ENCODE measurements around the gene GNAL. TPM values are rescaled to one million over a fixed set of nuclear protein-coding genes. Genes with fewer than 3 reads are reported as not detected.
"Not testable (repeated sequence)": the region's sequence is repeated elsewhere in the genome, so short reads cannot be mapped to it uniquely, and the experiment has no call there.

GNAL gene
- total RNA-seq, 1 experiment from 2014 or later = 24.5 TPM

GRCh38 chr18:11840493-11840892 is 151.4 kb downstream of the GNAL start:
- Histone ChIP-seq H3K4me3 (ENCODE audit: insufficient read depth, low read depth, low read length) (no peak overlapping the region), H3K36me3 (replicated peaks; ENCODE audit: control insufficient read depth, insufficient read depth, low read length) (no peaks in the 10 kb centered on the region), H3K27me3 (ENCODE audit: control insufficient read depth, insufficient read depth, low read length) (no peaks in the 10 kb centered on the region)
- DNase-seq = no peak

DNA sequence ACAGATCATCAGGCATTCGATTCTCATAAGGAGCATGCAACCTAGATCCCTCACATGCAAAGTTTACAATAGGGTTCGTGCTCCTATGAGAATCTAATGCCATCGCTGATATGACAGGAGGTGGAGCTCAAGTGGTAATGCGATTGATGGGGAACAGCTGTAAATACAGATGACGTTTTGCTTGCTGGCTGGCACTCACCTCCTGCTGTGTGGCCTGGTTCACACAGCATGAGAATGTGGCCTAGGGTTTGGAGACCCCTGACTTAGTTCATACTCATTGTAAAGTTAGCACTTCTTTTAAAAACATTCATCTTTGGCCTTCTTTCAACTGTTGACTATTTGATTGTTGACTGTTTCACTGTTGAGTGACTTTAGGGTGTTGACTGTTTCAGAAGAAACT is 153.5 kb downstream of the GNAL start:
- Histone ChIP-seq H3K4me3 (ENCODE audit: insufficient read depth, low read depth, low read length) (no peak overlapping the region), H3K36me3 (replicated peaks; ENCODE audit: control insufficient read depth, insufficient read depth, low read length) (no peaks in the 10 kb centered on the region), H3K27me3 (ENCODE audit: control insufficient read depth, insufficient read depth, low read length) (no peaks in the 10 kb centered on the region)
- no peak for DNase-seq

GRCh38 chr18:11844436-11844835 is 155.4 kb downstream of the GNAL start:
- no peaks in the 10 kb centered on the region for H3K27me3 ChIP-seq (ENCODE audit: control insufficient read depth, insufficient read depth, low read length)

DNA sequence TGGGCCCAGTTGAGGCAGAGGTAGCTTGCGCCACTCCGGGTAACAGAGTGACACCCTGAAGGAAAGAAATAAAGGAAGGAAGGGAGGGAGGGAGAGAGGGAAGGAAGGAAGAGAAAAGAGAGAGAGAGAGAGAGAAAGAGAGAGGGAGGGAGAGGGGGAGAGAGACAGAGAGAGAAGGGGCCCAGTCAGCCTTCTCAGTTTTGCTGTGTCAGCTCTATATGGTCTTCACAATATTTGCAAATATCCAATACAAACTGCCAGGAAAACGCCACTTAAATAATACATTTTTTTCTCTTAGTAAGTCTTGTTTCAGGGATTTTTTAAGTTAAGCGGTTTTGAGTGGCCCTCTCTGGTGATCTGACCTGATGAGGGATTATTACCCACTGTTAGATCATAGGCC is 156.6 kb downstream of the GNAL start:
- no peak for DNase-seq
- Histone ChIP-seq H3K4me3 (ENCODE audit: insufficient read depth, low read depth, low read length) (no peak overlapping the region), H3K27me3 (ENCODE audit: control insufficient read depth, insufficient read depth, low read length) (no peaks in the 10 kb centered on the region), H3K36me3 (replicated peaks; ENCODE audit: control insufficient read depth, insufficient read depth, low read length) (no peaks in the 10 kb centered on the region)

More at GRCh38 chr18:11844436-11844835, 155.4 kb downstream of the GNAL start:
- H3K4me3 ChIP-seq (ENCODE audit: insufficient read depth, low read depth, low read length) = no peak overlapping the region
- H3K36me3 ChIP-seq (replicated peaks; ENCODE audit: control insufficient read depth, insufficient read depth, low read length) = no peaks in the 10 kb centered on the region
- DNase-seq = no peak

GRCh38 chr18:11847811-11848210 is 158.7 kb downstream of the GNAL start:
- Histone ChIP-seq H3K4me3 (ENCODE audit: insufficient read depth, low read depth, low read length) (no peak overlapping the region), H3K27me3 (ENCODE audit: control insufficient read depth, insufficient read depth, low read length) (no peaks in the 10 kb centered on the region), H3K36me3 (replicated peaks; ENCODE audit: control insufficient read depth, insufficient read depth, low read length) (no peaks in the 10 kb centered on the region)
- no peak for DNase-seq

DNA sequence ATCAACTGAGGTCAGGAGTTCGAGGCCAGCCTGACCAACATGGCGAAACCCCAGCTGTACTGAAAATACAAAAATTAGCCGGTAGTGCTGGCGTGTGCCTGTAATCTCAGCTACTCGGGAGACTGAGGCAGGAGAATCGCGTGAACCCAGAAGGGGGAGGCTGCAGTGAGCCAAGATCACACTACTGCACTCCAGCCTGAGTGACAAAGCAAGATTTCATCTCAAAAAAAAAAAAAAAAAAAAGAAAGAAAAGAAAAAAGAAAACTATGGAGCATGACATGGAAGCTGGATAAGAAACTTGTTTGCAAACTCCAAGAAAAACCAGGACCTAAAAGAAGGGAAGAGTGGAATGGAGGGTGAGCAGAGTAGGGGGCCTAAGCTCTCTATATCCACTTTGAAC is 160.2 kb downstream of the GNAL start:
- H3K4me3 ChIP-seq (ENCODE audit: insufficient read depth, low read depth, low read length) = no peak overlapping the region
- DNase-seq = no peak

DNA sequence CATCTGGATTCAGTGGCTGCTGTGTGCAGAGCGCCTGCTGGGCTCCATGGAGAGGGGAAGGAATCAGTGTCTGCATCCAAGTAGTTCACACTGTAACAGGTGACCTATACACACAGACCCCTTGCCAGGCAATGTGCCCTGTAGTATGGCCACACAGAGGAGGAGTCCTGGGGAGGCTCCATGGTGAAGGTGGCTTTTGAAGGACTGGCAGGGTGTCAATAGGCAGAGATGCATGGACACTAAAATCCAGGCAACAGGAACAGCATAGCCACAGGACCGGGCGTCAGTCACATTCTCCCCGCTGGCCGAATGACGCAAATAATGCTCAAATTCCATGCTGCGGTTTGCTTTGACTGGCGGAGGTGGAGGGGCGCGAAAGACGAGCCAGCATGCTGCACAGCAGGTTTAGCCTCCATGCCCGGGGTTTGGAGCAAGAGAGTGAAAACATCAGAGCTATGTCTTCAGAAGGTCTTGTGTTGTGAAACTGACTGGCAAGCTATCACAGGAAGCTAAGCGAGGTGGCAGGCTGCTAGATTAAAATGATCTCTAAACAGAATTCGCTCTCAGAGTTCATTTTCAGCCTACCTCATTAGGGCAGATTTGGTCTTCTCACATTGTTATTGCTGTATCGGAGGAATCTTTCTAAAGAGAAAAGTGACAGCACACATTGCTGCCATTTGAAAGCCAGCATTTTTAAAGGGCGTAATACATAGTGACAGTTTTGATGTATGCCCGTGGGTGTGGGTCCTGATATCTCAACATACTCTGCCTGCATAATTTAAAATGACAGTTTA is 161.0 kb downstream of the GNAL start:
- Histone ChIP-seq H3K36me3 (replicated peaks; ENCODE audit: control insufficient read depth, insufficient read depth, low read length) (no peaks in the 10 kb centered on the region), H3K27me3 (ENCODE audit: control insufficient read depth, insufficient read depth, low read length) (no peaks in the 10 kb centered on the region), H3K4me3 (ENCODE audit: insufficient read depth, low read depth, low read length) (no peak overlapping the region)
- DNase-seq = no peak

More for the DNA sequence above, 160.2 kb downstream of the GNAL start:
- Histone ChIP-seq H3K36me3 (replicated peaks; ENCODE audit: control insufficient read depth, insufficient read depth, low read length) (no peaks in the 10 kb centered on the region), H3K27me3 (ENCODE audit: control insufficient read depth, insufficient read depth, low read length) (no peaks in the 10 kb centered on the region)

DNA sequence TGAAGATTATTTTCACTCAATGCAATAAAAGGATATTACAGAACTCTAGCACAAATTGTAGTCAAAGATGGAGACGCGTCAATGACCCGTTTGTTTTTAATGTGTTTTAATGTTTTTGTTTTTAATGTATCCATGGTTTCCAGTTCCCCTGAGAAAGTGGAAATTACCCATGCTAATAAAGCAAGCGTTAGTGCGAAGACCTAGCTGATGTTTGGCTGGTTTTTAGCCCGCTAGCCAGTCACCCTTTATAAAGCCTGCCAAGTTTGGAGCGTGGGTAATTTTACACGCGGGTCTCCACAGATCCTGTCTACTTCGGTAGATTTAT is 161.7 kb downstream of the GNAL start:
- H3K4me3 ChIP-seq (ENCODE audit: insufficient read depth, low read depth, low read length) = peak overlapping the region; percentile 91
- DNase-seq = no peak
- no peaks in the 10 kb centered on the region for H3K27me3 ChIP-seq (ENCODE audit: control insufficient read depth, insufficient read depth, low read length)
- H3K36me3 ChIP-seq (replicated peaks; ENCODE audit: control insufficient read depth, insufficient read depth, low read length) = no peaks in the 10 kb centered on the region

DNA sequence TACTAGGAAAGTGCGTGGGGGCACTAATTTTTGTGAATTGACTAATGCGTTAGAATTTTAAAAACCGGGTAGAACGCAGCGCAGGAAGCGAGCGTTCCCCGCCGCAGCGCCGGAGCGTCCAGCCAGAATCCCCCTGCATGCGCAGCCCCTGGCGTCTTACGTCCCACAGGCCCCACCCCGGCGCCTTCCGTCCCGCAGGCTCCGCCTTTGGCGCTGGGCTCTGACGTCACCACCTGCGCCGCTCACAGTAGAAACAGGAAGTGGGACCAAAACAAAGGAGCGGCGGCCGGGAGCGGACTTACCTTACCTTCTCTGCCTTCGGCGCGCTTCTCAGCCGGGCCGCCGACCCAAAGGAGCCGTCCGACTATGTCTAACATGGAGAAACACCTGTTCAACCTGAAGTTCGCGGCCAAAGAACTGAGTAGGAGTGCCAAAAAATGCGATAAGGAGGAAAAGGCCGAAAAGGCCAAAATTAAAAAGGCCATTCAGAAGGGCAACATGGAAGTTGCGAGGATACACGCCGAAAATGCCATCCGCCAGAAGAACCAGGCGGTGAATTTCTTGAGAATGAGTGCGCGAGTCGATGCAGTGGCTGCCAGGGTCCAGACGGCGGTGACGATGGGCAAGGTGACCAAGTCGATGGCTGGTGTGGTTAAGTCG is 162.2 kb downstream of the GNAL start, which contains the start of gene CHMP1B:
Gene CHMP1B, plus strand, starts transcription at position 268 of the 660 bp plus-strand sequence. Its CDS starts 99 bp downstream, at position 367.
- Histone ChIP-seq H3K36me3 (replicated peaks; ENCODE audit: control insufficient read depth, insufficient read depth, low read length) (no peaks in the 10 kb centered on the region), H3K4me3 (ENCODE audit: insufficient read depth, low read depth, low read length) (peak within 1 kb of the TSS; percentile 91), H3K27me3 (ENCODE audit: control insufficient read depth, insufficient read depth, low read length) (no peaks in the 10 kb centered on the region)
- DNase-seq = peak; percentile 96

DNA sequence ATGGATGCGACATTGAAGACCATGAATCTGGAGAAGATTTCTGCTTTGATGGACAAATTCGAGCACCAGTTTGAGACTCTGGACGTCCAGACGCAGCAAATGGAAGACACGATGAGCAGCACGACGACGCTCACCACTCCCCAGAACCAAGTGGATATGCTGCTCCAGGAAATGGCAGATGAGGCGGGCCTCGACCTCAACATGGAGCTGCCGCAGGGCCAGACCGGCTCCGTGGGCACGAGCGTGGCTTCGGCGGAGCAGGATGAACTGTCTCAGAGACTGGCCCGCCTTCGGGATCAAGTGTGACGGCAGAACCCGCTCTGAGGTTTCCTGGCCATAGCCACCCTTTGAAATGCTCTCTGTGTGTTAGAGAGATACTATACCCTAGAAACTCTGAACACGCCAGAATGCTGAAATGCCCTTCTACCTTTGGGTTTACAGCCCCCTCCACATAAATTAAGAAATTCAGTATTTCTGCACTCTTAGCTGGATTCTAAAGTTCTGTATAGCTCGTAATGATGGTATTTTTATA is 162.8 kb downstream of the GNAL start:
- DNase-seq = no peak
- no peaks in the 10 kb centered on the region for H3K36me3 ChIP-seq (replicated peaks; ENCODE audit: control insufficient read depth, insufficient read depth, low read length)
- H3K4me3 ChIP-seq (ENCODE audit: insufficient read depth, low read depth, low read length) = peak overlapping the region; percentile 91
- no peaks in the 10 kb centered on the region for H3K27me3 ChIP-seq (ENCODE audit: control insufficient read depth, insufficient read depth, low read length)

DNA sequence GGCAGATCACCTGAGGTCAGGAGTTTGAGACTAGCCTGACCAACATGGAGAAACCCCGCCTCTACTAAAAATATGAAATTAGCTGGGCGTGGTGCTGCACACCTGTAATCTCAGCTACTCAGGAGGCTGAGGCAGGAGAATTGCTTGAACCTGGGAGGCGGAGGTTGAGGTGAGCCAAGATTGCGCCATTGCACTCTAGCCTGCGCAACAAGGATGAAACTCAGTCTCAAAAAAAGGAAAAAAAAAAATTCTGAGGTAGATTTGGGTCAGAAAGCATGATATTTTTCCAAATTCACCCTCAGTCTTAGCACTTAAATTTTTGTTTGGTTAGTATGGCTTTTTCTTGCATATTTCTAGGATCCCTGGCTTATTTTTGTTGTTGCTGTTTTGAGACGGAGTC is 165.5 kb downstream of the GNAL start:
- not testable (repeated sequence) for DNase-seq; H3K4me3 ChIP-seq (ENCODE audit: insufficient read depth, low read depth, low read length)

DNA sequence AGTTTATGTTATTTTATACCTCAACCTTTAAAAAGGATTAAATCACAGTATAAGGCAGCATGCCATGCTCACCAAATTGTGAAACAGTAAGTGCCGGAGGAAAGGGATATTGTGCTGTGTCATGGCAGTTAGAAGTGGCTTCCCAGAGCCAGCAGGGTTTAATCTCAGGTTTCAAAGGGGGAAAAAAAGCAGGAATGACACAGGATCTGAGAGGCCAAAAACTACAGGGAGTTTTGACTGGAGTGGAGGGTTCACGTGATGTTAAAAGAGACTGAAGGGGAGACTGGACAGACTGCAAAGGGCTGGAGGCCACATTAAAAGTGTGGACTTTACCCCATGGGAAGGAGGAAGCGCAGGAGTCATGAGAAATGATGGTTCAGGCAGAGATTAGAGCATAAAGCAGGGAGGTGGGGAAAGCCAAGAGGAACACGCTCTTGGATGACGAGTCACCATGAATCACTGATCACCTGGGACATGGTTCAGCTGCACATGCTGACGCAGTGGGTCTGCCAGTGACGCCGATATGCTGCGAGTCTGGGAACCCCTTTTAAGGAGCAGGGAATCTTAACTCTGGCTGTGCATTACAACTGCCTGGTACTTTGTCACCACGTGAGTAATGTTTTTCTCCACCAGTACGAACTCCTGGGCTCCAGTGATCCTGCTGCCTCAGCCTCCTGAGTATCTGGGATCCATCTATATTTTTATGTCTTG is 168.3 kb downstream of the GNAL start:
- H3K4me3 ChIP-seq (ENCODE audit: insufficient read depth, low read depth, low read length) = no peak overlapping the region
- peak; percentile 75 for DNase-seq

More for the DNA sequence above, 165.5 kb downstream of the GNAL start:
- H3K27me3 ChIP-seq (ENCODE audit: control insufficient read depth, insufficient read depth, low read length); H3K36me3 ChIP-seq (replicated peaks; ENCODE audit: control insufficient read depth, insufficient read depth, low read length): not testable (repeated sequence)

GRCh38 chr18:11859282-11859830 is 170.3 kb downstream of the GNAL start:
- Histone ChIP-seq H3K27me3 (ENCODE audit: control insufficient read depth, insufficient read depth, low read length) (no peaks in the 10 kb centered on the region), H3K4me3 (ENCODE audit: insufficient read depth, low read depth, low read length) (no peak overlapping the region), H3K36me3 (replicated peaks; ENCODE audit: control insufficient read depth, insufficient read depth, low read length) (no peaks in the 10 kb centered on the region)
- DNase-seq = no peak

More for the DNA sequence above, 168.3 kb downstream of the GNAL start:
- no peaks in the 10 kb centered on the region for H3K36me3 ChIP-seq (replicated peaks; ENCODE audit: control insufficient read depth, insufficient read depth, low read length)
- H3K27me3 ChIP-seq (ENCODE audit: control insufficient read depth, insufficient read depth, low read length) = no peaks in the 10 kb centered on the region

DNA sequence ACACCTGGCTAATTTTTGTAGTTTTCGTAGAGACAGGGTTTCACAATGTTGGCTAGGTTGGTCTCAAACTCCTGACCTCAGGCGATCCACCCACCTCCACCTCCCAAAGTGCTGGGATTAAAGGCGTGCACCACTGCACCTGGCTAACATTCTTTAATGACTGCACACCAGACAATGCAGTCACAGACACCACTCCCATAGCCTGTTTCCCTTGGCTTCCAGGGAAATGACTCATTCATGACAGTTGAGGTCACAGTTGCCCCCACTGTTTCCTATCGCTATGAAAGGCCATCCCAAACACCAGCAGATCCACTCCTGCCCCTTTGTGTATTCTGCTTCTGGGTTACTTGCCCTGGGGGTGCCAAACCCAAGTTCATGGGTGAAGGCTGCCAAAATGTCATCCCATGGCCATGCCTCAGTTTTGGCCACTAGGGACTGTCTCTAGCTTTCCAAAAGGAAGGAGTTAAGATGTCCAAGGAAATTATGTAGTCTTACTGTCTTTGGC is 170.9 kb downstream of the GNAL start:
- Histone ChIP-seq H3K4me3 (ENCODE audit: insufficient read depth, low read depth, low read length) (no peak overlapping the region), H3K36me3 (replicated peaks; ENCODE audit: control insufficient read depth, insufficient read depth, low read length) (no peaks in the 10 kb centered on the region), H3K27me3 (ENCODE audit: control insufficient read depth, insufficient read depth, low read length) (no peaks in the 10 kb centered on the region)
- no peak for DNase-seq

Measured in H7 (cell line).